Left ventricle myocardium inferior (tissue), 1 donor: Measurements from ENCODE around the gene ZNRF1. TPM values are rescaled to one million over a fixed set of nuclear protein-coding genes. Genes with fewer than 3 reads are reported as not detected.

Experiments
- DNase-seq: peaks from one replicate; pipeline ENCODE4 v3.0.0-alpha.2; 2020
- H3K27ac ChIP-seq: fragments of 200-600 bp; replicated peaks from 2 replicates; pipeline ENCODE4 v1.8.0; 2021
- H3K27me3 ChIP-seq: fragments of 200-600 bp; 2 replicates; pipeline ENCODE4 v1.8.0; 2021; ENCODE audit warnings: low read depth
- H3K36me3 ChIP-seq: fragments of 200-600 bp; 2 replicates; pipeline ENCODE4 v1.8.0; 2021
- H3K4me1 ChIP-seq: fragments of 200-600 bp; 2 replicates; pipeline ENCODE4 v1.8.0; 2021
- H3K4me3 ChIP-seq: fragments of 200-600 bp; 2 replicates; pipeline ENCODE4 v1.8.0; 2021; ENCODE audit warnings: mild to moderate bottlenecking, moderate library complexity
- H3K9me3 ChIP-seq: fragments of 200-600 bp; replicated peaks from 2 replicates; pipeline ENCODE4 v1.8.0; 2021
- intact Hi-C: fragments of 100-400 bp; cut with micrococcal nuclease; formaldehyde crosslinking; loops from one replicate; pipeline ENCODE4 v1.11.0; 2022
- total RNA-seq: library from RNA; stranded (reverse); fragmentation: NEBNext Ultra II Directional; extraction: Animal tissue kit (Norgen Biotek cat#: 25700); gene quantifications from one replicate; pipeline ENCODE4 v1.2.1, GENCODE V29; 2021
- TF ChIP-seq, protein P1 (sequence below): fragments of 200-600 bp; IDR thresholded peaks from 2 replicates; pipeline ENCODE4 v1.8.0; 2021; ENCODE audit warnings: antibody characterized with exemption, mild to moderate bottlenecking, borderline replicate concordance
- donor health status: DM: no; HTN: yes; CAD: no; lungs with severe emphysema.

The ZNRF1 gene
- total RNA-seq, 1 donor from 2014 or later = 22.3 TPM

DNA sequence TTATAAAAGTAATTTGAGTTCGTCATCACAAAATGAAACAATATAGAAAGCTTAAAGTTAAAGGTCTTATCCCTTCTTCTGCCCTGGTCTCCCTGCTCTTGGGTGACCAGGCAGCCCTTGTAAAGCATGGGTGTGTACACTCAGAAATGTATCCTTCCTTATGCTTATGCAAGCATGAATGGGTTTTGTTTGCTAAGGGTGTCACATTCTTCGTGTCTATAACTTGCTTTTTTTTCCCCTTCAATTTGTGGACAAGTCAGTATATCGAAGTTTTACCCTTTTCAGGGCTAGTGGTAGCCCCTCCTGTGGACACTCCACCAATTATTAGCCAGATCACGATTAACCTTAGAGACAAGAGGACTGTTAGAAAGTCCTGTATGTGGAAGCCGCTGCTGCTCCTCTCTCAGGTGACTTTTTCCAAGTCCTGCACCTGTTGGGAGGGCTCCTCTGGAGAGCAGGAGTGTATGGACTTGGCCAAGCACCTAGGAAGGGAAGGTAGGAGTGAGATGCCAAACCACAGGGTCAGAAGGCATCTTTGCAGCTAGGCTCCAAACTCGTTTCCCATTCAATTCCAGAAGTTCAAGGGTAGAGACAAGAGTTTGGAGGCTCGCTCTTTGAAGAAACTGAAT, 66.8 kb downstream of the ZNRF1 start:
- no peak overlapping the region for H3K27ac ChIP-seq
- peaks cover 83% of the 10 kb centered on the region for H3K4me1 ChIP-seq
- H3K4me3 ChIP-seq = no peak overlapping the region
- no peak for DNase-seq
- no peaks in the 10 kb centered on the region for H3K27me3 ChIP-seq
- TF ChIP-seq, protein P1, sequence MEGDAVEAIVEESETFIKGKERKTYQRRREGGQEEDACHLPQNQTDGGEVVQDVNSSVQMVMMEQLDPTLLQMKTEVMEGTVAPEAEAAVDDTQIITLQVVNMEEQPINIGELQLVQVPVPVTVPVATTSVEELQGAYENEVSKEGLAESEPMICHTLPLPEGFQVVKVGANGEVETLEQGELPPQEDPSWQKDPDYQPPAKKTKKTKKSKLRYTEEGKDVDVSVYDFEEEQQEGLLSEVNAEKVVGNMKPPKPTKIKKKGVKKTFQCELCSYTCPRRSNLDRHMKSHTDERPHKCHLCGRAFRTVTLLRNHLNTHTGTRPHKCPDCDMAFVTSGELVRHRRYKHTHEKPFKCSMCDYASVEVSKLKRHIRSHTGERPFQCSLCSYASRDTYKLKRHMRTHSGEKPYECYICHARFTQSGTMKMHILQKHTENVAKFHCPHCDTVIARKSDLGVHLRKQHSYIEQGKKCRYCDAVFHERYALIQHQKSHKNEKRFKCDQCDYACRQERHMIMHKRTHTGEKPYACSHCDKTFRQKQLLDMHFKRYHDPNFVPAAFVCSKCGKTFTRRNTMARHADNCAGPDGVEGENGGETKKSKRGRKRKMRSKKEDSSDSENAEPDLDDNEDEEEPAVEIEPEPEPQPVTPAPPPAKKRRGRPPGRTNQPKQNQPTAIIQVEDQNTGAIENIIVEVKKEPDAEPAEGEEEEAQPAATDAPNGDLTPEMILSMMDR = no peak
- intact Hi-C loops = no loop called here
- H3K9me3 ChIP-seq = no peaks in the 10 kb centered on the region
- H3K36me3 ChIP-seq = no peaks in the 10 kb centered on the region

- Histone ChIP-seq H3K4me3 (no peak overlapping the region), H3K4me1 (peaks cover 82% of the 10 kb centered on the region), H3K36me3 (no peaks in the 10 kb centered on the region), H3K27ac (no peak overlapping the region), H3K27me3 (no peaks in the 10 kb centered on the region), H3K9me3 (no peaks in the 10 kb centered on the region)
- intact Hi-C loops = no loop called here
- no peak for DNase-seq
- TF ChIP-seq, protein P1 = no peak
These were observed 68.1 kb downstream of the ZNRF1 start for GRCh38 chr16:75066861-75067447.

DNA sequence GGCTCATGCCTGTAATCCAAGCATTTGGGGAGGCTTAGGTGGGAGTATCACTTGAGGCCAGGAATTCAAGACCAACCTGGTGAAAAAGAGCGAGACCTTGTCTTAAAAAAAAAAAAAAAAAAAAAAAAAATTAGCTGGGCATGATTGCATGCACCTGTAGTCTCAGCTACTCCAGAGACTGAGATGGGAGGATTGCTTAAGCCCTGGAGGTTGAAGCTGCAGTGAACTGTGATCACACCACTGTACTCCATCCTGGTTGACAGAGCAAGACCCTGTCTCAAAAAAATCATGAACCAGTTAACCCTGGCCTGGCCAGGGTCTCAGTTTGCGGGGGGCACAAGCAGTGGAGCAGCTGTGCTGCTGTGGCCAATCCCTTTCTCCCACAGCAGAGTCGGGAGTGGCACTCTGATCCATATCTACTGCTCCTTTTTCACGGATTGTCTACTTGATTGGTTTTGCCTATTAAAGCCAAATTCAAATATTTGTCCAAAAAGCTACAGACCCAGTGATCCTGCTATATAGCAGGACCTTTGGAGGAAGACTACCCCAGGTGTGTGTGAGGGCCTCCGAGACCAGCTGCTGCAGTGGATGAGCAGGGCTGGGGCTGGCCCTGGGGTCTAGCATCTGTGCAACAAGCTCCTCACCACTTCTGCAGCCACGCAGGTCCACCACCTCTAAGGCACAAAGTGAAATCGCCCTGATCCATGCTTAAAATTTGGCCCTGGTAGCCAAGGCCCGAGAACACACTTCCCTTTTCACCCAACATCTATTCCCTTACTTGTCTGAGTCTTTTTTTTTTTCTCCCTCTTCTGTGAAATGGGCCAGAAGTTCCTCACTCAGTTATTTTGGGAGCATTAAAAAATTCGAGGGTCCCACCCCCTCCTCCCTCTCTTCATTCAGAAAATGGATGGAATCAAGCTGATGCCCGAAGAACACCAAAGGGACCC, 69.5 kb downstream of the ZNRF1 start:
- DNase-seq = no peak
- no peaks in the 10 kb centered on the region for H3K36me3 ChIP-seq
- H3K9me3 ChIP-seq = no peaks in the 10 kb centered on the region
- no peak overlapping the region for H3K27ac ChIP-seq
- intact Hi-C loops = no loop called here
- no peak overlapping the region for H3K4me3 ChIP-seq
- no peaks in the 10 kb centered on the region for H3K27me3 ChIP-seq
- TF ChIP-seq, protein P1 = no peak
- peaks cover 76% of the 10 kb centered on the region for H3K4me1 ChIP-seq

DNA sequence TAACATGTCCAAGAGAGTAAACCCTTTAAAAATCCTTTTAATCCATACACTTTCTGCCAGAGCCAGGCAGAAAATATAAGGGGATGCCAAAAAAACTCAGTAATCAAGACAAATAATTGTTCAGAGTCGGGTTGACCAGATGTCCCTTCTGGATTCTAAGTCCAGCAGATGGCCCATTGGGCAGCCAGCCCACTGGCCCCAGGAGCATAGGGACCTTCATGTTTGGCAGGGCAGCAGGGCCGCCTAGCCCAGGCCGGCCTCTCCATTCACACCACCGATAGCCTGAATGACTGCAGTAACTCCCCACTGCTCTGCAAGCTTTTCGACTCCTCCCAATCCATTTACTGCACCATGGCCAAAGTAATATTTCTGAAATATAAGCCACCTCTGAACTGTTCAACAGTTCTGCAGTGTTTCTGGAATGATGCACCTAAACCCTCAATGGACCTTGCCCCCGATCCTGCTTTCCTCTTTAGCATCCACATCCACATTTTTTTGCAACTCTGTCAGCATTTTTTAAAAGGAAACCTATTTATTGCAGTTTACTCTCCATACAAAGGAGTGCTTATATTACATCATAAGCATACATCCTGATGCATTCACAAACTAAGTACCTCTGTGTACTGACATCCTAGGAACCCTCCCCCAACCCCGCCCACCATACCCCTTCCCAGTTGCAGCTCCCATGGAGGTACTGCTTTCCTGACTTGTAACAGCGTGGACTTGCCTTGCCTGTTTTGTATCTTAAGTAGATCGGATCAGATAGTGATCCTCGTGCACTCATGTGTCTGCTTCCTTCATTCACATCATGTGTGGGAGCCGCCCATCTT, 71.4 kb downstream of the ZNRF1 start:
- Histone ChIP-seq H3K9me3 (no peaks in the 10 kb centered on the region), H3K4me1 (peaks cover 68% of the 10 kb centered on the region), H3K36me3 (no peaks in the 10 kb centered on the region), H3K4me3 (no peak overlapping the region), H3K27me3 (no peaks in the 10 kb centered on the region), H3K27ac (no peak overlapping the region)
- TF ChIP-seq, protein P1 = no peak
- intact Hi-C loops = no loop called here
- DNase-seq = peak; percentile 69

- TF ChIP-seq, protein P1 = no peak
- Histone ChIP-seq H3K4me1 (peaks cover 76% of the 10 kb centered on the region), H3K4me3 (no peak overlapping the region), H3K36me3 (no peaks in the 10 kb centered on the region), H3K27ac (no peak overlapping the region), H3K27me3 (no peaks in the 10 kb centered on the region), H3K9me3 (no peaks in the 10 kb centered on the region)
- intact Hi-C loops = no loop called here
- no peak for DNase-seq
These were observed 72.8 kb downstream of the ZNRF1 start for GRCh38 chr16:75071621-75072020.
